Skeletal muscle satellite cell (primary cell): ENCODE measurements around the gene GRB2.

Experiments used
- H3K27me3 ChIP-seq: 2 replicates; pipeline ENCODE4 v1.7.0; 2013; ENCODE audit warnings: low read length; ENCODE audit not compliant: control insufficient read depth, insufficient read depth
- H3K36me3 ChIP-seq: 2 replicates; pipeline ENCODE4 v1.7.0; 2013; ENCODE audit warnings: mild to moderate bottlenecking, control low read depth, low read length; ENCODE audit not compliant: insufficient read depth
- H3K4me1 ChIP-seq: 2 replicates; pipeline ENCODE4 v1.7.0; 2013; ENCODE audit warnings: low read length; ENCODE audit not compliant: control insufficient read depth, insufficient read depth
- H3K4me2 ChIP-seq: 2 replicates; pipeline ENCODE4 v1.7.0; 2013; ENCODE audit warnings: mild to moderate bottlenecking, low read length
- H3K4me3 ChIP-seq: 2 replicates; pipeline ENCODE4 v1.7.0; 2013; ENCODE audit warnings: low read length
- H3K9ac ChIP-seq: 2 replicates; pipeline ENCODE4 v1.7.0; 2013; ENCODE audit warnings: mild to moderate bottlenecking, low read depth, low read length, moderate library complexity
- H3K9me3 ChIP-seq: replicated peaks from 2 replicates; pipeline ENCODE4 v1.7.0; 2013; ENCODE audit warnings: mild to moderate bottlenecking, control low read depth, low read length

Gene GRB2

GRCh38 chr17:75396796-75397195 lies 8.7 kb downstream of the GRB2 start:
- no peaks in the 10 kb centered on the region for H3K9me3 ChIP-seq
- H3K9ac ChIP-seq: no peak overlapping the region
- no peaks in the 10 kb centered on the region for H3K36me3 ChIP-seq
- no peak overlapping the region for H3K4me3 ChIP-seq
- H3K27me3 ChIP-seq: no peaks in the 10 kb centered on the region
- H3K4me1 ChIP-seq: peaks cover 22% of the 10 kb centered on the region
- no peak overlapping the region for H3K4me2 ChIP-seq

- H3K9me3 ChIP-seq: no peaks in the 10 kb centered on the region
- no peaks in the 10 kb centered on the region for H3K27me3 ChIP-seq
- H3K4me3 ChIP-seq: no peak overlapping the region
- H3K36me3 ChIP-seq: no peaks in the 10 kb centered on the region
- H3K4me1 ChIP-seq: peaks cover 29% of the 10 kb centered on the region
- no peak overlapping the region for H3K4me2 ChIP-seq
- no peak overlapping the region for H3K9ac ChIP-seq
Observed at GRCh38 chr17:75396025-75396424, 9.5 kb downstream of the GRB2 start.

- H3K9ac ChIP-seq: peak overlapping the region; percentile 83
- peaks cover 4% of the 10 kb centered on the region for H3K36me3 ChIP-seq
- H3K9me3 ChIP-seq: no peaks in the 10 kb centered on the region
- H3K4me3 ChIP-seq: peak overlapping the region; percentile 86
- H3K4me2 ChIP-seq: peak overlapping the region; percentile 94
- peaks cover 38% of the 10 kb centered on the region for H3K4me1 ChIP-seq
- no peaks in the 10 kb centered on the region for H3K27me3 ChIP-seq
Observed at GRCh38 chr17:75394332-75394918, 11.1 kb downstream of the GRB2 start.

- Histone ChIP-seq H3K4me1 (peaks cover 38% of the 10 kb centered on the region), H3K27me3 (no peaks in the 10 kb centered on the region), H3K36me3 (peaks cover 4% of the 10 kb centered on the region), H3K4me3 (peak overlapping the region; percentile 86), H3K4me2 (peak overlapping the region; percentile 94), H3K9ac (peak overlapping the region; percentile 83), H3K9me3 (no peaks in the 10 kb centered on the region)
Observed at GRCh38 chr17:75393523-75394331, 11.8 kb downstream of the GRB2 start.

GRCh38 chr17:75392559-75392958 lies 12.9 kb downstream of the GRB2 start:
- peaks cover 38% of the 10 kb centered on the region for H3K4me1 ChIP-seq
- no peaks in the 10 kb centered on the region for H3K27me3 ChIP-seq
- H3K4me2 ChIP-seq: peak overlapping the region; percentile 93
- peak overlapping the region; percentile 86 for H3K4me3 ChIP-seq
- H3K36me3 ChIP-seq: peaks cover 4% of the 10 kb centered on the region
- H3K9ac ChIP-seq: peak overlapping the region; percentile 71
- no peaks in the 10 kb centered on the region for H3K9me3 ChIP-seq

- H3K9me3 ChIP-seq: no peaks in the 10 kb centered on the region
- H3K4me3 ChIP-seq: no peak overlapping the region
- peaks cover 4% of the 10 kb centered on the region for H3K36me3 ChIP-seq
- peak overlapping the region; percentile 42 for H3K4me2 ChIP-seq
- peaks cover 38% of the 10 kb centered on the region for H3K4me1 ChIP-seq
- peak overlapping the region; percentile 23 for H3K9ac ChIP-seq
- no peaks in the 10 kb centered on the region for H3K27me3 ChIP-seq
Observed at GRCh38 chr17:75390982-75391381, 14.5 kb downstream of the GRB2 start.

GRCh38 chr17:75388476-75389030 lies 16.9 kb downstream of the GRB2 start:
- H3K9me3 ChIP-seq: no peaks in the 10 kb centered on the region
- H3K4me1 ChIP-seq: peaks cover 25% of the 10 kb centered on the region
- H3K27me3 ChIP-seq: no peaks in the 10 kb centered on the region
- no peak overlapping the region for H3K4me2 ChIP-seq
- H3K9ac ChIP-seq: no peak overlapping the region
- H3K4me3 ChIP-seq: no peak overlapping the region
- H3K36me3 ChIP-seq: peaks cover 4% of the 10 kb centered on the region

- H3K4me2 ChIP-seq: no peak overlapping the region
- H3K36me3 ChIP-seq: peaks cover 4% of the 10 kb centered on the region
Observed at GRCh38 chr17:75387771-75388170, 17.7 kb downstream of the GRB2 start.

GRCh38 chr17:75386430-75386829 lies 19.0 kb downstream of the GRB2 start:
- peaks cover 12% of the 10 kb centered on the region for H3K4me1 ChIP-seq
- H3K36me3 ChIP-seq: peaks cover 4% of the 10 kb centered on the region
- no peak overlapping the region for H3K4me2 ChIP-seq
- H3K9me3 ChIP-seq: no peaks in the 10 kb centered on the region
- H3K9ac ChIP-seq: no peak overlapping the region
- H3K4me3 ChIP-seq: no peak overlapping the region
- no peaks in the 10 kb centered on the region for H3K27me3 ChIP-seq

More at GRCh38 chr17:75387771-75388170, 17.7 kb downstream of the GRB2 start:
- Histone ChIP-seq H3K9ac (no peak overlapping the region), H3K4me1 (peaks cover 25% of the 10 kb centered on the region), H3K4me3 (no peak overlapping the region), H3K27me3 (no peaks in the 10 kb centered on the region), H3K9me3 (no peaks in the 10 kb centered on the region)

GRCh38 chr17:75384751-75385150 lies 20.7 kb downstream of the GRB2 start:
- no peaks in the 10 kb centered on the region for H3K36me3 ChIP-seq
- no peak overlapping the region for H3K4me3 ChIP-seq
- no peaks in the 10 kb centered on the region for H3K27me3 ChIP-seq
- H3K4me1 ChIP-seq: no peaks in the 10 kb centered on the region
- H3K9ac ChIP-seq: no peak overlapping the region
- no peak overlapping the region for H3K4me2 ChIP-seq
- no peaks in the 10 kb centered on the region for H3K9me3 ChIP-seq

- H3K36me3 ChIP-seq: no peaks in the 10 kb centered on the region
- no peak overlapping the region for H3K4me3 ChIP-seq
- H3K9ac ChIP-seq: no peak overlapping the region
- H3K4me2 ChIP-seq: no peak overlapping the region
- no peaks in the 10 kb centered on the region for H3K27me3 ChIP-seq
- no peaks in the 10 kb centered on the region for H3K9me3 ChIP-seq
- no peaks in the 10 kb centered on the region for H3K4me1 ChIP-seq
Observed at GRCh38 chr17:75383842-75384195, 21.7 kb downstream of the GRB2 start.
